ENCODE results near the gene PRDM1.

Gene PRDM1

GRCh38 chr6:106124015-106124414 lies 37.9 kb downstream of the PRDM1 start:
- TF ChIP-seq CTBP1 (IDR thresholded peaks at IDR 0.05; ENCODE audit: borderline replicate concordance) (no peak), FOXK2 (IDR thresholded peaks at IDR 0.05) (no peak), ZNF384 (IDR thresholded peaks at IDR 0.05) (no peak), SUZ12 (IDR thresholded peaks at IDR 0.05) (no peak), NFRKB (IDR thresholded peaks at IDR 0.05) (no peak), FOXA1 (IDR thresholded peaks at IDR 0.05) (no peak), ELF4 (IDR thresholded peaks at IDR 0.05) (no peak), BHLHE40 (IDR thresholded peaks at IDR 0.05; ENCODE audit: borderline replicate concordance) (no peak), FOXM1 (IDR thresholded peaks at IDR 0.05; ENCODE audit: borderline replicate concordance) (no peak), SP1 (IDR thresholded peaks at IDR 0.05) (no peak)
- POLR2A ChIA-PET, result no interaction called here
- CTCF ChIA-PET, result no interaction called here
- no peak for DNase-seq (ENCODE audit: extremely low spot score)

GRCh38 chr6:106124437-106125430 lies 38.6 kb downstream of the PRDM1 start:
- POLR2A ChIA-PET, result no interaction called here
- CTCF ChIA-PET, result no interaction called here
- no peak for DNase-seq (ENCODE audit: extremely low spot score)
- TF ChIP-seq SUZ12 (IDR thresholded peaks at IDR 0.05) (no peak), LEF1 (IDR thresholded peaks at IDR 0.05; ENCODE audit: borderline replicate concordance) (no peak), FOXK2 (IDR thresholded peaks at IDR 0.05) (no peak), ELF4 (IDR thresholded peaks at IDR 0.05) (no peak), BHLHE40 (IDR thresholded peaks at IDR 0.05; ENCODE audit: borderline replicate concordance) (no peak), HDGF (IDR thresholded peaks at IDR 0.05; ENCODE audit: borderline replicate concordance) (no peak), TARDBP (IDR thresholded peaks at IDR 0.05) (no peak), PKNOX1 (IDR thresholded peaks at IDR 0.05) (no peak), ARNT (IDR thresholded peaks at IDR 0.05) (no peak), L3MBTL2 (conservative IDR thresholded peaks at IDR 0.05) (no peak), ZNF384 (IDR thresholded peaks at IDR 0.05) (no peak), FOXM1 (IDR thresholded peaks at IDR 0.05; ENCODE audit: borderline replicate concordance) (no peak), SP1 (IDR thresholded peaks at IDR 0.05) (no peak), CTBP1 (IDR thresholded peaks at IDR 0.05; ENCODE audit: borderline replicate concordance) (no peak)

GRCh38 chr6:106125925-106126435 lies 39.8 kb downstream of the PRDM1 start:
- TF ChIP-seq FOXA1 (IDR thresholded peaks at IDR 0.05) (no peak), SUZ12 (IDR thresholded peaks at IDR 0.05) (no peak), FOXK2 (IDR thresholded peaks at IDR 0.05) (no peak), LEF1 (IDR thresholded peaks at IDR 0.05; ENCODE audit: borderline replicate concordance) (no peak), NFRKB (IDR thresholded peaks at IDR 0.05) (no peak), TARDBP (IDR thresholded peaks at IDR 0.05) (no peak), CTBP1 (IDR thresholded peaks at IDR 0.05; ENCODE audit: borderline replicate concordance) (no peak), FOXM1 (IDR thresholded peaks at IDR 0.05; ENCODE audit: borderline replicate concordance) (no peak), PKNOX1 (IDR thresholded peaks at IDR 0.05) (no peak), L3MBTL2 (conservative IDR thresholded peaks at IDR 0.05) (no peak), ELF4 (IDR thresholded peaks at IDR 0.05) (no peak), SP1 (IDR thresholded peaks at IDR 0.05) (no peak), ZNF384 (IDR thresholded peaks at IDR 0.05) (no peak), HDGF (IDR thresholded peaks at IDR 0.05; ENCODE audit: borderline replicate concordance) (no peak), BHLHE40 (IDR thresholded peaks at IDR 0.05; ENCODE audit: borderline replicate concordance) (no peak)
- CTCF ChIA-PET, result no interaction called here
- POLR2A ChIA-PET, result interaction anchor here (0.7 kb wide), 1 partner anchor 149 kb away, joined by 3 read pairs; no protein-coding TSS in a partner anchor
- no peak for DNase-seq (ENCODE audit: extremely low spot score)

GRCh38 chr6:106126482-106126881 lies 40.3 kb downstream of the PRDM1 start:
- CTCF ChIA-PET, result no interaction called here

More at GRCh38 chr6:106126482-106126881, 40.3 kb downstream of the PRDM1 start:
- no peak for DNase-seq (ENCODE audit: extremely low spot score)
- POLR2A ChIA-PET, result no interaction called here
- TF ChIP-seq BHLHE40 (IDR thresholded peaks at IDR 0.05; ENCODE audit: borderline replicate concordance) (no peak), LEF1 (IDR thresholded peaks at IDR 0.05; ENCODE audit: borderline replicate concordance) (no peak), FOXA1 (IDR thresholded peaks at IDR 0.05) (no peak), CTBP1 (IDR thresholded peaks at IDR 0.05; ENCODE audit: borderline replicate concordance) (no peak), NFRKB (IDR thresholded peaks at IDR 0.05) (no peak), FOXM1 (IDR thresholded peaks at IDR 0.05; ENCODE audit: borderline replicate concordance) (no peak), ELF4 (IDR thresholded peaks at IDR 0.05) (no peak), L3MBTL2 (conservative IDR thresholded peaks at IDR 0.05) (no peak), ZNF384 (IDR thresholded peaks at IDR 0.05) (no peak), FOXK2 (IDR thresholded peaks at IDR 0.05) (no peak), HDGF (IDR thresholded peaks at IDR 0.05; ENCODE audit: borderline replicate concordance) (no peak), TARDBP (IDR thresholded peaks at IDR 0.05) (no peak), ARNT (IDR thresholded peaks at IDR 0.05) (no peak), SP1 (IDR thresholded peaks at IDR 0.05) (no peak), SUZ12 (IDR thresholded peaks at IDR 0.05) (no peak), PKNOX1 (IDR thresholded peaks at IDR 0.05) (no peak)

Data from HEK293T (cell line).